HG03460 (cell line): ENCODE results near the gene ZDHHC3.

ENCODE experiments used
- ATAC-seq: cut with Tn5 transposase; IDR thresholded peaks from one replicate; pipeline ENCODE4 v1.9.1; 2021; ENCODE audit not compliant: unreplicated experiment

The ZDHHC3 gene

DNA sequence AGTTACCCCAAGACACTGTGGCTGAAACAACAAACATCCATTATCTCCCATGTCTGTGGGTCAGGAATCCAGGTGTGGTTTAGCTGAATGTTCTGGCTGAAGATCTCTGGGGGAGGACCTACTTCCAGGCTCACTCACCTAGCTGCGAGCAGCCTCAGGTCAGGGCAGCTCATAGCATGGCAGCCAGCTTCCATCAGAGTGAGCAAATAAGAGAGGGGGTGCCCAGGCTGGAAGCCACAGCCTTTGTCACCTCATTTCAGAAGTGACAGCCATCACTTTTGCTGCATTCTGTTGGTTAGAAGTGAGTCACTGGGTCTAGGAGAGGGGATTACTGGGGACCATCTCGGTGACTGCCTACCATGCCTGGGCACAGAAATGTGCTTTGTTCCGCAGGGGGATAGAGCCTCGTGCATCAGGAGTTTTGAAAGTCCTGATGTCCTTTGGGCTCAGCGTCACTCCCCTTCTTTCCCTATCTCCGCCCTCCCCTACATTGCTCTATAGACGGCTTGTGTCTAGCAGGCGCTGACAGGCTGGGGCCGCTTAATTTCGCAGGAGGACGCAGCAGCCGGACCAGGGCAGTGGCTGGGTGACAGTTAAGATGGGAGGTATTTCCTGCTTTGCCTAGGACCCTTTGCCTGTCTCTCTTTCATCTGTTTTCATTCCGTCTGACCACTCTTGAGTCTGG is 76.1 kb downstream of the ZDHHC3 start:
- ATAC-seq = no peak

DNA sequence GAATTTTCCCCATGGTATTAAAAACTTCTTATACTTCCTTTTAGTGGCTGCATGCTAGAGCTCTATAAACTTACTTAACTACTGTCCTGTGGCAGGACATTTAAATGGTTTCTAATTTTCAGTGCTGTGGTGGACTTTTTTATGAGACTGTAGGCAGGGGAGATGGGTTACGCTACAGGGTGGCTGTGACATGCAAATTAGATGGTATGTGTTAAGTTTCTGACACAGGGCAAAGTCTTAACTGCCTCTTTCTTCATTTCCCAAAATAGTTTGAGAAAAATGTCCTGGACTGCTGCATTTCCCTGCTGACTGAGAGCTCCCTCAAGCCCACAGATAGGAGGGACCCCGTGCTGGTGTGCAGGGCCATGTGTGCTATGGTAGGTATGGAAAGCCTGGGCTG is 79.5 kb downstream of the ZDHHC3 start:
- no peak for ATAC-seq

GRCh38 chr3:44894485-44894884 is 81.5 kb downstream of the ZDHHC3 start:
- ATAC-seq = no peak

GRCh38 chr3:44893097-44893496 is 82.9 kb downstream of the ZDHHC3 start:
- no peak for ATAC-seq

- no peak for ATAC-seq
Observed at GRCh38 chr3:44892689-44893088, 83.3 kb downstream of the ZDHHC3 start.

DNA sequence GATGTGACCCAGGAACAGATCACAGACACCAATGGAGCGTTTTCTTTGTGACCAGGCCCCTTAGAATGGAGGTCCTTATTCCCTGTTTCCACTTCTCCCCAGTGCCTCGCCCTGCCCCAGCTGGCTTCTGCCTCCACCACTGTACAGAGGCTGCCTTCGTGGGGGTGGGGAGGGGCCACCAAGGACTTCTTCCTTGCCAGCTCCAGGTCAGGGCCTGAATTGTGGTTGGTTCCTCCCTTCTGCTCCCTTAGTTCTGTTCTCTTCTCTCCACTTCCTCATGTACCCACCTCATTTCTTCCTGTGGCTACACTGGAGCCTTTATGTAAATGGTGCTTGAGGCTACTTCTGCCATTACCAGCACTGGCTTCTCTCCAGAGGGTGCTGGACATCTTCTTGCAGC is 85.1 kb downstream of the ZDHHC3 start:
- ATAC-seq = no peak

GRCh38 chr3:44890258-44890657 is 85.7 kb downstream of the ZDHHC3 start:
- no peak for ATAC-seq

DNA sequence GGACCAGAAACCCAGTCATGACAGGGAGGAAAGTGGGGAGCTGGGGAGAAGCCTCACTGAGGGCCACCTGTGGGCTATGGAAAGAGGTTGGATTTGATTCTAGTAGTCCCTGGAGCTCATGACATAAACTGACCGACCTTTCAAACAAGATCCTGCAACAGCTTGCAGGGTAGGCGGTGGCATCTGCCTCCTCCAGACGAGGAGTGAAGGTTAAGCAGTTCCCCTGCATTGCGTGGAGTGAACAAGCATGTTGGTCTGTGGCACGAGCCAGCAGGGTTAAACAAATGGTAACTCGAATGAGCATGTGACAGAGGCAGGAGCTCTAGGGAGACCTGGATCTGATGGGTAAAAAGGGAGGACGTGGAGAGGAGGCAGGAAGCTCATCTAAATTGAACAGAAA is 88.9 kb downstream of the ZDHHC3 start:
- ATAC-seq = no peak

DNA sequence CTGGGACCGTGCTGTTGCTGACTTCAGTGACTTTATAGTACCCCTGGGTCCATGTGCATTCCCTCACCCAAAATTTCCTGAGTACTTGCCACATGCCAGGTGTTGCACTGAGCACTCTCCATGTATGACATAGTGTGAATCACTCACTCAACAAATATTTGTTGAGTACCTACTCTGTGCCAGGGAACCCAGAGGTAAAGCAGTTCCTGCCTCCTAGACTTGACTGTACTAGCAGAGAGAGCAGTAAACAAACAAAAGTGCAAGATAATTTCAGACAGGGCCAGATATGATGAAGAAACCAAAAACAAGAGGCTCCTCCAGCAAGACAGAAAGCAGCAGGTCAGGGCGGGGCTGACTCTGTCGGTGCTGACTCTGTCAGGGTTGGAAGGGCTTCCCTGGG is 89.4 kb downstream of the ZDHHC3 start:
- ATAC-seq = no peak

DNA sequence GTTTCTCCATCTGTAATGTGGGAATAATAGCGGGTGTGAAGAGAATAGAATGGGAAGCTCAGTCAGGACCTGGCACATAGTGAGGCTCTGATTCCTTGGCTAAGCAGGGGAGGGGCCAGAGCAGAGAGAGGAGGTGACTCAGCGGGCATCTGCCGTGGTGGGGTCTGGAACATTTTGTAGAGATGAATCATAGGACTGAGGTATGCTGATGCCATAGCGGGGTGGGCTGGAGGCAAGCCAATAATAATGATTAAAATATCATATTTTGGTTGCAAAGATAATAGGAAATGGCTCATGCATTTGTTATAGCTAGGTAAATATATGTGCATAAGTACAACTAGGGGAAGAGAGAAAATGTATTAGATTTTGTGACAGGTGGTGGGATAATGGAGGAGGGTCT is 90.4 kb downstream of the ZDHHC3 start:
- no peak for ATAC-seq

DNA sequence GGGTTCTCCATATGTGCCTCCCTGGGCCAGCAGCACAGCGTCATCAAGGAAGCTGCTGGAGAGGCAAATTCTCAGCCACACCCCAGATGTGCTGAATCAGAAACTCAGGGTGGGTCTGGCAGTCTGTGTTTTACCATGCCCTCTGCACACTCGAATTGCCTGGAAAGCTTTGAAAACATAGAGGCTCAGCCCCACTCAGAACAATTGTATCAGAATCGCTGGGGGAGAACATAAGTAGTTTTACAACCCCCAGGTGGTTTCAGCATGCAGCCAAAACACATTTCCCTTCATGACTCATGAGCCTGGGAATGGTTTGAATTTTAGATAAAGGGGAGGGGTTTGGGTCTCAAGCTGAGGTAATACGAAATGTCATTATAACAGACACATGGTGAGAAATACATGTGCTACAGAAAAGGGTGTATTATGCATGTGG is 92.0 kb downstream of the ZDHHC3 start:
- no peak for ATAC-seq

- no peak for ATAC-seq
Observed at GRCh38 chr3:44883213-44883955, 92.6 kb downstream of the ZDHHC3 start.

GRCh38 chr3:44880284-44880683 is 95.7 kb downstream of the ZDHHC3 start:
- ATAC-seq = no peak

DNA sequence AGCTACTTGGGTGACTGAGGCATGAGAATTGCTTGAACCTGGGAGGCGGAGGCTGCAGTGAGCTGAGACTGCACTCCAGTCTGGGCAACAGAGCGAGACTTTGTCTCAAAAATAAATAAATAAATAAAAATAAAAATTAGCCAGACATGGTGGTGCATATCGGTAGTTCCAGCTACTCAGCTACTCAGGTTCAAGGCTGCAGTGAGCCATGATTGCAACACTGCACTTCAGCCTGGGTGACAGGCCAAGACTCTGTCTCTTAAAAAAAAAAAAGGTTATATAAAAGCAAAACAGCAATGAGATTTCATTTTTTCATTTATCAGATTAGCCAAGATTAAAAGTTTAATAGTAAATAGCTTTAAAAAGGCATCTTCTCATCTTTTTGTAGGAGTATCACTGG is 98.6 kb downstream of the ZDHHC3 start:
- no peak for ATAC-seq

GRCh38 chr3:44875596-44875995 is 100.4 kb downstream of the ZDHHC3 start:
- ATAC-seq = no peak
